Fibroblast of upper back skin (primary cell): Measurements from ENCODE around the gene MICU1.
"Not testable (repeated sequence)": the region's sequence is repeated elsewhere in the genome, so short reads cannot be mapped to it uniquely, and the experiment has no call there.

Source experiments
- DNase-seq: peaks from one replicate; pipeline ENCODE4 v3.0.0-alpha.2; 2013

The MICU1 gene

DNA sequence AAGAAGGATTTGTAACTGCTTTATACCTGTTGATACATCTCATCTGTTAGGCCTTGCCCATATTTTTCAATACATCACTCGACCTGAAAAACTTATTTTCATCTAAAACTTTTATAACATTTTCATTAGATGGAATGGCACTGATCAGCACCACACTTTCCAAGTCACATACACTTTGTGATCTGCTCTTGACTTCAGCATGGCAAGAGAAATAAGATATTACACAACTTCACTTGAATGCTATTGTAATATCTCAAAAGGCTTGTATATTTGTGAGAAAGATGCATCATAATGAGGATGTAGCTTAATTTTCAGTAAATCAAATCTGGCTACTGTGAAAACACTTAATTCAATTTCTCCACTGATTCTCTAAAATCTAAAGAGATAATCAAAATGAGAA lies 126.2 kb downstream of the MICU1 start:
- no peak for DNase-seq

DNA sequence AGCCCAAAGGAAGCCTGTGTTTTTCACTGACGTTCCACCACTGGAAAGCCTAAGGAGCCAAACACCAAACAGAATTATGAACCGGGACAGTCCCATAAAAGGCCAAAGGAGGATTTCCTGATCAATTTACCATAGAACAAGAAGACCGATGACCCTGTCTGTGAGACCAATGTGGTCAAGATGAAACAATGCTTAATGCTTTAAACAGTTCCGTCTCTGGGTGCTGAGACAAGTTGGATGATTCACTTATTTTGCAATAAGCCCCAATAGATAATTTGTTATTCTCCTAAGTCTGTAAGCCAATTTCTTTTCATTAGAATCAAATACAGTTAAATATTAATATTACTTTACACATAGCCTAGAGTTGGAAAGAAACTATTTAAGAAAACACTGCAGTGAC lies 134.9 kb downstream of the MICU1 start:
- DNase-seq, result no peak

DNA sequence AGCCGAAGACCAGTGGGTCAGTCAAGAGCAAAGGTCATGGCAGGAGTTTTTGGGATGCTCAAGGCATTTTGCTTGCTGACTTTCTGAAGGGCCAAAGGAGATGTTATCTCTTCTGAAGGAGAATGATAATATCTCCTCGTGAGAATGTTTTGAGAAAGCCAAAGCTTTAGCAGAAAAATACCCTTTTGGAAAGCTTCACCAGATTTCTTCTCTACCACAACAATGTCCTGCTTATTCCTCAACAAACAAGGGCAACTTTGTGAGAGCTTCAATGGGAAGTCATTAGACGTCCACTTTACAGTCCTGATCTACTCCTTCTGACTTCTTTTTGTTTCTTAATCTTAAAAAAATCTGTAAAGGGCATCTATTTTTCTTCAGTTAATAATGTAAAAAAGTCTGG lies 138.4 kb downstream of the MICU1 start:
- no peak for DNase-seq

DNA sequence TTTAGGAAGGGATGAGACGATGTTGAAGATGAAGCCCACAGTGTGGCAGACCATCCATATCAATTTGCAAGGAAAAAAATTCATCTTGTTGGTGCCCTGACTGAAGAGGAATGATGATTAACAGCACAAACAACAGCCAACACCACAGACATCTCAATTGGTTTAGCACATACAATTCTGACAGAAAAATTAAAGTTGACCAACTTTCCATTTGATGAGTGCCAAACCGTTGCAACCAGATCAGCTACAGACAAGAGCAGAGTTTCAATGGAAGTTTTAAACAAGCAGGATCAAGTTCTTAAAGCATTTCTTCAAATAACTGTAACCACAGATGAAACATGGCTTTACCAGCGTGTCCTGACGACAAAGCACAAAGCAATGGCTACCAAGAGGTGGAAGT lies 138.8 kb downstream of the MICU1 start:
- DNase-seq, result no peak

DNA sequence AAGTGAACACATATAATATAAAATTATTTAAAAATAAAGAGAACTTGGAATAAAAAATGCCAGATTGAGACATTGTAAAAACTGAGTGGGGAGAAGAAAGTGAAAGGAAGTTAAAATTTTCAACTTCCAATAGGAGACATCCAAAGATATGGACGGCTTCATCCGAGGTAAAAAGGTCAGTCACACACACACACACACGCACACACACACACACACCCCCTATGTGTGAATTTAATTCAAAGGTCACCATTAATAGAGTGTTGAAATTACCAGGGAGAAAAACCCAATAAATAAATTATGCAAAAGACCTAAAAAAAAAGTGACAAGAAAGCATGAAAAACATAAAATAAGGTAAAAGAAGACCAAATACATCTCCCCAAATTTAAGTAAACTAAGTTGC lies 140.2 kb downstream of the MICU1 start:
- DNase-seq, result no peak

DNA sequence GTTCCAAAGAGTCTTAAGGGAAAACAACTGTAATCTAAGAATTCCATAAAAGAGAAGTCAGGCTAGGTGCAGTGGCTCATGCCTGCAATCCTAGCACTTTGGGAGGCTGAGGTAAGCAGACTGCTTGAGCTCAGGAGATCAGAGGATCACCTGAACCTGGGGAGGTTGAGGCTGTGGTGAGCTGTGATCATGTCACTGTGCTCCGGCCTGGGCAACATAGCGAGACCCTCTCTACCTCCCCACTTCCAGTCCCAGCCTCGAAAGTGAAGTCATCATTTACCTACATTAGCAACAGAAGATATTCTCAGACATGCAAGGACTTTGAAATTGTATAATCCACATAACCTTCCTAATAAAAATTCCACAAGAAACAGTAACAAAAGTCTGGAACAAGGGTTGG lies 141.4 kb downstream of the MICU1 start:
- DNase-seq, result no peak

DNA sequence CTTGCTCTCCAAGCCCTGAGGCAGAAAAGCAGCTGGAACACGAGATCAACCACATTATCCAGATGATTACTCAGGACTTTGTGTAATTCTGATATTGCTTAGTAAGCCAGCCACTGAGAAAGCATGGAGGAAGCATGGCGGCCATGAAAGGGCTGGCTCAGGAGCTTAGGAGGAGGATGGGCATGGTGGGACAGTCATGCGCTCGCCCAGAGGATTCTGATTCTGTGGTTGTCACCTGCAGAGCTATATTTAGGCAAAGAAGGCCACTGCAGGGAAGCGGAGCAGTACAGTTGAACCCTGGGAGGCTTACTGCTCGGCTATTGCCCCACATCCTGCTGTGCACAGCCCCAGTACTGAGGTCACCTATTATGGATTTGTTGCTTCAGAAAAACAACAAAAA lies 142.4 kb downstream of the MICU1 start:
- no peak for DNase-seq

DNA sequence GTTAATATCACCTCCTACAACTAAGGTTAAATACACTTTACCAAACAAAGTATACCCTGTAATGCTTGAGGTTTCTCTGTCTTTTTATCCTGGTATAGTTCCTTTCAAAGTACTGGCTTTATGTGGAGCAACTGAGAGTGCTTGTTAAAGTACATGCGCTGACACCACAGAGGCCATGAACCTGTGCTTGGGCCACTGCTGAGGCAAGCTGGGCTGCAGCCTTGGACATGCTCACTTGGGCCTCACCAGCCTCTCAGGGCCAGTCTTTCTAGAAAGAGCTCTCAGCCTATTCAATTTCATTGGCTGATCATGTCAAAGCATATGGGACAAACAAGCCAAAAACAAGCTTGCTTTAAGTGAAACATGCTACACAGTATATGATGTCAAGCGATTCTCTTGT lies 145.0 kb downstream of the MICU1 start:
- no peak for DNase-seq

DNA sequence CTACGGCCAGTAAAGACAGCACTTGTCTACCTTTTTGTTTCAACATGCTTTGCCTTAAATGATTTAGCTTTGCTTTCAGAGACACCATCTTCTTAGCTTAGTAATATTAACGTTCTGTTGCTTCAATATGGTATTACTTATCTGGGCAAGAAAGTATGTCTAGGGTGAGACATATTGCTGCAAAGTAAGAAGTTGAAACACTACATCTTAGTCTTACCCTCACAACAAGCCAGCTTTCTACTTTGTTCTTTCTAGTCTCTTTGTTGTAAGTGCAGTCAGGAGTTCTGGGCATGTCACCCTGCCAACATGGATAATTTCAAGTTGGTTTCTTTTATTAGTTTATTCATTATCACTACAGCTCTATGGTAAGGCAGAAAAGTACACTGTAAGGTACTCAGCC lies 148.4 kb downstream of the MICU1 start:
- no peak for DNase-seq

DNA sequence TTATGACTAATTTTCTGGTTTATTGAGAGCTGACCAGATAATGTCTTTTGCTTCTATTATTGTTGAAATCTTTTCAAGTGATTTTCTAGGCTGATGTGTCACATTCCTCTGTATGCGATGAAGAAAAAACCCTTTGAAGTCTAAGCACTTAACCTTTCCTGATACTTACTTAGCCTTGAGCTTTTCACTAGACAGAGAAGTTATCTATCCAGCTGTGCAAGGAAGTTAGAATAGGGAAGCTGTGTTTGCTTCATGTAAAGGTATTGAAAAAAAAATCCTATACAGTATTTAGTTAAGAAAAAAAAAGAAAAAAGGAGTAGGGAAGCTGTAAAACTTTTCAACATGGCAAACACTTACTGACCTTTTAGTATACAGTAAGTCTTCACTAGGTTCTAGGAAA lies 153.6 kb downstream of the MICU1 start:
- DNase-seq, result no peak

DNA sequence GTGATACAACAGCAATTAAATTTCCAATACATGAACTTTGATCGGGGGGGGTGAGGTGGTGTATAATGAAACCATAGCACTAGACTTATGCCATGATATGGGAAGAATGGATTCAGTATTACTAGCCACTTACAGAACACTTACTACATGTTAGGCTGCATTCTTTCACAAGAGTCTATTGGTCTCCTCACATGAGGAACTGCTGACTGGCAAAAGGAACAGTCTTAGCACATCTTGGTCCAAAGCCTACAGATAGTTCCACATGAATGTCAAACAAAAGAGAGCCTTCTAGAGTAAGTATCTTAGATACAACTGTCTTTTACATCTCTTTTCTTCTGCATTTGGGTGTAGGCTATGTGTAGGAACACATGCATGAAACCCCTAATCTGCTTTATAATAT lies 155.2 kb downstream of the MICU1 start:
- DNase-seq, result no peak

DNA sequence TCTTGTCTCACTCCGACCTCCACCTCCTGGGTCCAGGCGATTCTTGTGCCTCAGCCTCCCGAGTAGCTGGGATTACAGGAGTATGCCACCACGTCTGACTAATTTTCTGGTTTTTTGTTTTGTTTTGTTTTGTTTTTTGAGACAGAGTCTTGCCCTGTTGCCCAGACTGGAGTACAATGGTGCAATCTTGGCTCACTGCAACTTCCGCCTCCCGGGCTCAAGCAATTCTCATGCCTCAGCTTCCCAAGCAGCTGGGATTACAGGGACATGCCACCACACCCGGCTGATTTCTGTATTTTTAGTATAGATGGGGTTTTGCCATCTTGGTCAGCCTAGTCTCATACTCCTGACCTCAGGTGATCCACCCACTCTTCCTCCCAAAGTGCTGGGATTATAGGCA lies 158.8 kb downstream of the MICU1 start:
- not testable (repeated sequence) for DNase-seq

DNA sequence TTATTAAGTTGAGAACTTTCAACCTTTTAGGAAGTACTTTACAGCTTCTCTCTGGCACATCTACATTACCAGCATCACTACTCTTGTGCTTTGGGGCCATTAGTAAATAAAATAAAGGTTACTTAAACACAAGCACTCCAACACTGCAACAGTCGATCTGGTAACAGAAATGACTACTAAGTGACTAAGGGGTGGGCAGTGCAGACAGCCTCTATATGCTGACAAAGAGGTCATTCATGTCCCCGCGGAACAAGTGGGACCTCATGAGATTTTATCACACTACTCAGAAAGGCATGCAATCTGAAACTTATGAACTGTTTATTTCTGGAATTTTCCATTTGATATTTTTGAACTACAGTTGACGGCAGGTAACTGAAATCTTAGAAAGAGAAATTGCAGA lies 159.9 kb downstream of the MICU1 start:
- no peak for DNase-seq

DNA sequence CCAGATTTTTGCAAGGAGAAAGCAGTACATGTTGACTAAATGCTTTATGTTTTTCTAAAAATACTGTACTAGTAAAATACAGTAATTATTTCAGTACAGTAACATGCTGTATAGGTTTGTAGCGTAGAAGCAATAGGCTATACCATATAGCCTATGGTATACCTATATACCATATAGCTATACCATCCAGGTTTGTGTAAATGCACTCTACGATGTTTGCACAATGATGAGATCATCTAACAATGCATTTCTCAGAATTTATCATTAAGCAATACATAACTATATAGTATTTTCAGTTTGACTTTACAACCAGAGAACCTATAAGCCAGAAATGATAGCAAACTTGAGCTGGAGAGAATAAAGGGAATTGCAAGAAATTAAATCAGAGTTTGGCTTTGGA lies 161.4 kb downstream of the MICU1 start:
- DNase-seq, result no peak

DNA sequence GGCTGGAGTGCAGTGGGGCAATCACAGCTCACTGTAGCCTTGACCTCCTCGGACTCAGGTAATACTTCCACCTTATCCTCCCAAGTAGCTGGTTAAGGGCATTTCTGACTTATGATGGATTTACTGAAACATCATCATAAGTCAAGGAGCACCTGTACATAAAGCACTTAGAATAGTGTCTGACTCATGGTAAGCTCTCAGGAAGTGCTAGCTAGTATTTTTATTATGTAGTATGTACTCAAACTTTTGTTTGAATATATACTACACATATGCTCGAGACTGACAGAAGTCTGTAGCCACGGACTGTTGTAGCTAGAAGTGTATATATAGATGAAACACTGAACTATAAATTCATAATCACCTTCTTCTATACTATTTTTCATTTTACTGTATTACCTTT lies 163.6 kb downstream of the MICU1 start:
- DNase-seq, result no peak

DNA sequence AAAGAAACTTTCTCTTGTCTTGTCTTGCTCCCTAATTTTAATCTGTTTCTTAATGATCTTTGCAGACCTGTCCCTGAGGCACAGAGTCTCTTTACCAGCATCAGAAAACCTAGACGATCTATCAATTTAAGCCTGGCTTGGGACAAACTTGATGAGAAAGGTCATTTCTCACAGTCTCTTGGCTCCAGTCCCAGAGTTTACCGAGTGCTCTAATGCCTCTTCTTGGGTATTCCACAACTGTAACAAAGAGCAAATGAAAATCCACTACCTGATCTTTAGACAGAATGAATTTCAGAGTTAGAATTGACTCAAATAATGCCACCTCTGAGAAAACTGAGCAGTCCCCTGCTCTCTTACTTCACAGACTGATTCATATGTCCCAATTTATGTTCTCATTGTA lies 164.8 kb downstream of the MICU1 start:
- no peak for DNase-seq

DNA sequence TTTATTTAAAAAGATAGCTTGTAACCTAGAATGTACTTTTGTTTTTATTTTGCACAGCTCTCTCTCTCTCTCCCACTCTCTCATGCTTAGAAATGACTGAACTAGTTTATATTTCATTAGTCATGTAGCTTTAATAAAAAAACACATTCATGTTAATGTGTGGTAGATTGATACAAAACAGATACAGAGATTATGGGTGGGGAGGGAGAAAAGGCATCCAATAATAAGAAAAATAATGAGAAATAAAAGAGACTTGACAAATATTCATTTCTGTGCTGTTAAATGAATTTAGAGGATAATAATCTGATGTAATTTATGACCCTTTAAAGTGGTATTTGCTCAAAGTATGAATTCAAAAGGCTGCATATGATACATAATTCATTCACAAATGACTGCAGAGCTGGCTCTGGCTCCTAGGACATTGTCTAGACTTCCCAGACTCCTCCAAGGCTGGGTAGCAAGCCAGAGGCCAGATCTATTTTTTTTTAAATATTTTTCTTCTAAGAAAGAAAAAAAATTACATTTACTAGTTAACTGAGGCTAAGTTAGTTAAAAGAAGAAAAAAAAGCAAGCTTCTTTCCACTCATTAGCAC lies 165.5 kb downstream of the MICU1 start:
- no peak for DNase-seq

DNA sequence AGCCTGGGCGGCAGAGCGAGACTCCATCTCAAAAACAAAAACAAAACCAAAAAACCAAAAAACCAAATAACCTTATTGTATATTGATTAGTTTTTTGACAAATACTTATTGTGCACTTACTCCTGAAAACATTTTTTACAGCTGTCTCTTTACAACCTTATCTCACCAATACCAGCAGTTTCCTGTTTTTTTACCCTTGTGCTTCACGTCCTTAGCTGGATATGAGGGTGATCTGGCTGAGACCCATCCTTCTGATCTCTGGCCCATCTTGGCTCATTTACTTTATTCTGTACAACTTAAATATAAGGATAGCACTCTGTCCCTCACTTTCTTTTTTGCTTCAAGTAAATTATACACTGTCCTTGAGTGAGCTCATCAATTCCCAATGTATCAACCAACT lies 166.6 kb downstream of the MICU1 start:
- no peak for DNase-seq

DNA sequence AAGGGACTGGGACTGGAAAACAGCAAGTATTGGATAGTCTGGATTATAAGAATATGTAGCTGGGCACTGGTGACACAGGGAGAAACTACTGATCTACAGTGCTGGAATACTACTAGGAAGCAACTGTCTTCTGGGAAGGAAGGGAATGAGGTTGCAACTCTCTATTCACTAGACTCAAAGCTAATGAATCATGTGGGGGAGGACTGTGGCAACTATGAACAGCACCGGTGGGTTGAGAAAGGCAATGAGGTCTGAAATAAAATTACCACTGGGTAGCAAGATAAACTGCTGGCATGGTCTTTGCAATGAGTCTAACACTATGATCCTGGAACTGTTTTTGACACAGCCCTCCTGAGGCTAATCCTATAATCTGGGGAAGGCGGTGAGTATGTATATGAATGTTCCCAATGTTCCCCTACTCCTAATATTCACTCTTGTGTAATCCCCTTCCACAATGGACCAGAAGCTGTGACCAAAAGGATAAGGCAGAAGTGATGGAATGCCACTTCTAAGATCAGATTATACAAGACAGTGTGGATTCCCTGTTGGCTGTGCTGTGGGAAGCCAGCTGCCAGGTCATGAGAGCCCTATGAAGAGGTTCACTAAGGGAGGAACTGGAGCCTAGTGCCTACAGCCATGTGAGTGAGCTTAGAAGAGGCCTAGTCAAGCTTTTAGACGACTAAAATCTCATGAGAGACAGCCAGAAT lies 169.8 kb downstream of the MICU1 start:
- peak; percentile 1 for DNase-seq

DNA sequence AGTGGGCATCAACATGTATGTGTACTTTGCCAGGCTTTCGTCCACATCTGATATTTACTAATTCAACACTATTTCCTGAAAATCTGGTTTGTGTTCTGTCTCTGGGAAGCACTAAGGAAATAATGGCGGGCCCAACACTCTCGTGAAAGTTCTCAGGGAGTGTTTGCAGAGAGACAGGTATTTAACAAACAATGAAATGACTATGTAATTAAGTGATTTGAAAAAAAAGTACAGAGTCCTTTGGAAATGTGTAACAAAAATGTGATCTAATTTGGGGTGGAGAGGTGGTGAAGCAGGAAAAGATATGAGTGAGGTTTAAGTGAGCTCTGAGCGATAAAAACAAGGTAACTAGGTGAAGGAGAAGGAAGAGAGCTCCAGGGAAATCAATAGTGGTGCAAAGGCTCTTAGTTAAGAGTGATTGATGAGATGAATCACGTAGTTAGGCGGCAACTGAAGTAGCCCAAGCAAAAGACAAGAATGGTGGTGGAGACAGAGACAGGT lies 175.9 kb downstream of the MICU1 start:
- DNase-seq, result no peak

DNA sequence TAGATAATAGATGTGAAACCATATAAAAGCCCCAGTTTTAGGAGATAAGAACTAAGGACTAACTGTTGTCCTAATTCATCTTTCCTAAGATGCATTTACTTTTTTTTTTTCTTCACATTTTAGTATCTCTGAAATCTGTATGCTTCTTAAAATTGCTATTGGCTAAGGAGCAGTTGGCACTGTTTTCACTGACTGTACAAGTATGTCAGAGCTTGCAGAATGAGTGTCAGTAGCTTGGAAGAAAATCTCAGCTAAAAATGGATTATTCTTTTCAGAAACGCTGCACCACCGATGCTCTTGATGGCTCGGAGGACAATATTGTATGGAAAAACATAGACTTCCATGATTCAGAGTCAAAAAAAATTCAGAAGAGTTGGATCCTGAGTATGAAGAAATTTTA lies 180.0 kb downstream of the MICU1 start:
- no peak for DNase-seq

DNA sequence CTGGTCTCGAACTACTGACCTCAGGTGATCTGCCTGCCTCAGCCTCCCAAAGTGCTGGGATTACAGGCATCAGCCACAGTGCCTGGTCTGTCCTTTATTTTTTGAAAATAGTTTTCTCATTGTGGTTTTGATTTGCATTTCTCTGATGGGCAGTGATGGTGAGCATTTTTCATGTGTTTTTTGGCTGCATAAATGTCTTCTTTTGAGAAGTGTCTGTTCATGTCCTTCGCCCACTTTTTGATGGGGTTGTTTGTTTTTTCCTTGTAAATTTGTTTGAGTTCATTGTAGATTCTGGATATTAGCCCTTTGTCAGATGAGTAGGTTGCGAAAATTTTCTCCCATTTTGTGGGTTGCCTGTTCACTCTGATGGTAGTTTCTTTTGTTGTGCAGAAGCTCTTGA lies 182.9 kb downstream of the MICU1 start:
- not testable (repeated sequence) for DNase-seq

DNA sequence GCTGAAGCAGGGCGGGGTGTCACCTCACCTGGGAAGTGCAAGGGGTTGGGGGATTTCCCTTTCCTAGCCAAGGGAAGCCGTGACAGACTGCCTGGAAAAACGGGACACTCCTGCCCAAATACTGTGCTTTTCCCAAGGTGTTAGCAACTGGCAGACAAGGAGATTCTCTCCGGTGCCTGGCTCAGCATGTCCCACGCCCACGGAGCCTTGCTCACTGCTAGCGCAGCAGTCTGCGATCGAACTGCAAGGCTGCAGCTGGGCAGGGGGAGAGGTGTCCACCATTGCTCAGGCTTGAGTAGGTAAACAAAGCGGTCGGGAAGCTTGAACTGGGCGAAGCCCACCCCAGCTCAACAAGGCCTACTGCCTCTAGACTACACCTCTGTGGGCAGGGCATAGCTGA lies 190.3 kb downstream of the MICU1 start:
- DNase-seq, result no peak

DNA sequence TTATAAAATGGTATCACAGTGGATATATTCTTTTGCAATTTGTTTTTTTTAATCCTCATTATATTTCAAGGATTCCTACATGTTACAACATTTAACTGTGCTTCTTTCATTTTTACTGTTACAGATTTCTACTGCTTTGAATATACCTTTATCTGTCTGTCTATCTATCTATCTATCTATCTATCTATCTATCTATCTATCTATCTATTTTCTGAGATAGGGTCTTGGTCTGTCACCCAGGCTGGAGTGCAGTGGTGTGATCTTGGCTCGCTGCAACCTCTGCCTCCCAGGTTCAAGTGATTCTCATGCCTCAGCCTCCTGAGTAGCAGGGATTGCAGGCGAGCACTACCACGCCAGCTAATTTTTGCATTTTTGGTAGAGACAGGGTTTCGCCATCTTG lies 194.9 kb downstream of the MICU1 start:
- DNase-seq, result not testable (repeated sequence)

DNA sequence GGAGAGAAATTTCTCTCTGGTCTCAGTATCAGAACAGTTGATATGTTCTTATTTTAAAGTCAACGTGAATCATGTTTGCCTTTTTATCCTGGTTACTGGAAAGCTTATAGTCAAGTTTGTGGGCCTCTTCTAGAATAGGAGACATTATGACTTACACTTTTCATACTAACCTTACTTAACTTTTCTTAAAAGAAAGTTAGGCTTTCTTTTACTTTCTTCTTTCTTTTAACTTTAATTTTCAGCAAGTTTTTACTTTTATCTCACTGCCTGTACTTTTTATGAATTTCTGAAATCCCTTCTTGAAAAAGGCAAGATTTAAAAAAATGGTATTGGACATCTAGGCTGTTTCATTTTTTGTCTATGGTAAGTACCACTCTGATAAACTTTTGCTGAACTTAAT lies 195.9 kb downstream of the MICU1 start:
- DNase-seq, result no peak
